ENCODE measurements around the gene TSR1.

- no peak for TF ChIP-seq CTCF (IDR thresholded peaks at IDR 0.05)
- no peak for TF ChIP-seq EP300 (IDR thresholded peaks at IDR 0.05)
These were observed 5.0 kb downstream of the TSR1 start for GRCh38 chr17:2331303-2331702.

All from ovary (tissue), 3 donors.